GM15510 (cell line): ENCODE results near the gene CAMK2A.

Source experiments
- POLR2A ChIP-seq: IDR thresholded peaks from 3 replicates; pipeline ENCODE4 v1.6.1; 2011; ENCODE audit warnings: borderline replicate concordance; ENCODE audit not compliant: insufficient read length; ENCODE audit errors: extremely low read depth

CAMK2A gene

DNA sequence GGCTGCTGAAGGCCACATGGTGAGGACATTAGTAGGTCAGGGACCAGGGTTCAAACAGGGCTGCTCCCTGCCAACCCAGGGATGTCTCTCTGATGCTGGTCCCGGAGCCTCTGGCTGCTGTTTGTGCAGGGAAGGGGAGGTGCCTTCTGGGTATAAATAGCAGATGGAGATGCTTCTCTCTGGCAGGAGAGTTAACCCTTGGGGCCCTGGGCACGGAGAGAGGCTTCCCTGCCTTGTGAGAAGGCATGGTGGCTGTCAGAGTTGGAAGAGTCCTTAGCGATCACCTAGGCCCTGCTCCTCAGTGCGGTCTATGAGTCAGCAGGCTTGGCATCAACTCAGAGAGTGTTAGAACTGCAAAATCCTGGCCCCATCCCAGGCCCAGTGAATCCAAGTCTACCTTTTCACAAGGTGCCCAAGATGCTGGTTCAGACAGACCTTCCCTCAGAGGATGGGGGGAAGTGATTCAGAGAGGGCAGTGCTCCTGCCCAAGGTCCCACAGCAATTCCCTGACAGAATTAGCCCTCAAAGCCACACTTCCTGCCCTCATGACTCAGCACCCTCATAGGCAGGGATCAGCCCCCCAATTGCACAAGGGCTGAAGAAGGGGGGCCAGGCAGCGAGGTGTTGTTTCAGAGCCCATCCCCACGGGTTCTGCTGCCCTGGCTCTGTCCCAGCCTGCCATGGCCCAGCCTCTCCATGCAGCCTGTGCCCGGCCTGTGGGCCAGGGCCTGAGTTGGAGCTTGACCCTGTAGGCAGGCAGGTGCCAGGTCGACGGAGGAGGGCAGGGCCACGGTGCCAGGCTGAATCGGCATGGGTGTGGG, 25.6 kb downstream of the CAMK2A start:
- no peak for TF ChIP-seq POLR2A

DNA sequence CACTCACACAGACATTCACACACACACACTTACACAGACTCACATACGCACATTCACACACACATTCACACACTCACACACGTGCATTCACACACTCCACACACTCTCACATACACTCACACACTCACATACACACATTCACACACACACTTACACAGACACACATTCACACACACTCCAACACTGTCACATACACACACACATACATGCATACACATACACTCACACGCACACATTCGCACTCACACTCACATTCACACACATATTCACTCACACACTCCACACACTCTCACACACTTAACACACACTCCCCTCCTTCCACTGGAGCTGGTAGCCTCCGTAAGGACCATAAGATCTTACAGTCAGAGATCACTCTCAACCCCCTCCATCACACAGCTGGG, 26.2 kb downstream of the CAMK2A start:
- no peak for TF ChIP-seq POLR2A

DNA sequence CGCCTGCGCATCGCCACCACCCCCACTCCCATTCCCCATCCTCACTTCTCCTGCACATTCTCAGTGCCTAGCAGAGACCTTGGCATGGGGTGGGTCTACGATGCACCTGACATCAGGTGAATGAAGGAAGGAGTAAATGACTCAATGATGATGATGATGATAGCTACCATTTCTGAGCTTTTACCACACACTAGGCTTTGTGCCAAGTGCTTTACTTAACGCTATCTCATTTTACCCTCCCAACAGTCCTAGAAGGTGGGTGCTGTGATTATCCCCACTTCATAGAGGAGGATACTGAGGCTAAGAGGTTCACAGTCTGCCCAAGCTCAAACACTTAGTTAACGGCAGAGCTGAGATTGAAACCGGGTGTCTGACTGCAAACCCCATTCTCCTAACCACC, 27.1 kb downstream of the CAMK2A start:
- TF ChIP-seq POLR2A = no peak

DNA sequence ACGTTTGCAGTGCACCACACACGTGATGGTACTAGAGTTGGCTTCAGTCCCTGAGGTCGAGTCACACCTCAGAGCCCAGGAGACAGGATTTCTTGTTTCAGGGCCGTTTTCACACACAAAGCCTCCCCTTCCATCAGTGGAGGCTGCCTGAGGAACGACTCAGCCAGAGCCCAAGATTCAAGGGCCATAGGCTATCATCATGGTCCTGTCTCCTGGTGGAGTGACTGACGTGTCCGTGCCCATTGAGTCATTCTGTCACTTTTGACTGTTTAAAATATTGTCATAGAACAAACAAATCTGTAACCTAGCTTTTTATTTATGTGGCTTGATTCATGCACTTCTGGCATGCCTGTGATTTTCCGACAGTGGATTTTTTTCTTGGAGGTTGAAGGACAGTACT, 28.3 kb downstream of the CAMK2A start:
- TF ChIP-seq POLR2A = no peak

DNA sequence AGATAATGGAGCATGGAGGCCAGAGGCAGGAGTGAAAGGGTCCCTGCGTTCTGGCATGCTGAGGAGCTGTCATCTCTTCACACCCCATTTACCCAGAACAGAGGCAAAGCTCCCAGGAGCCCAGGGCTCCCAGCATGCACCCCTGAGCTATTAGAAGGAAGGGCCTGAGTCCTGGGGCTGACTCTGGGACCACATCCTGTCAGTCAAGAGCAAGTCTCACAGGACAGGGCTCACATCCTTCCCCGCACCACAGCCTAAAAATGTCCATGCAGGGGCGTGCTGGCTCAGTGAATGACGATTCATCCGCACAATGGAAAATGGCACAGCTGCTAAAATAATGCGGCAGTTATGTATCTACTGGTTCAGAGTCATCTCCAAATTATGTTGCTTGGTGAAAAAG, 31.4 kb downstream of the CAMK2A start:
- no peak for TF ChIP-seq POLR2A

DNA sequence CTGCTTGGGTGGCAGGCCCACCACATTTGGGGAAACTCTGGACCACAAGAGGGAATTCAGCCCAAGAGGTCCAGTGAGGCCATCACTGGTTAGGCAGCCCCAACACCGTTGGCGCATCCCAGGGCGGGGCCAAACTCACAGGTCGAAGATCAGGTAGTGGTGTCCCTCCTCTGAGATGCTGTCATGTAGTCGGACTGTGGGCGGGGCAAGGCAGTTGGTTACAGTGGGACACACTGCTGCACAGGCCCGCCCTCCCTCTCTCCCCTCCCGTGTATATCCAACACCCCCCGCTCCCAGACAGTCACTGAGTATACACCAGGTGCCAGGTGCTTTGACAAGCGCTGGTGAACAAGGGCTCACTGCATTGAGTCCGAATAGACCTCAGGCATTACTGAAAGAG, 32.1 kb downstream of the CAMK2A start:
- TF ChIP-seq POLR2A = no peak

DNA sequence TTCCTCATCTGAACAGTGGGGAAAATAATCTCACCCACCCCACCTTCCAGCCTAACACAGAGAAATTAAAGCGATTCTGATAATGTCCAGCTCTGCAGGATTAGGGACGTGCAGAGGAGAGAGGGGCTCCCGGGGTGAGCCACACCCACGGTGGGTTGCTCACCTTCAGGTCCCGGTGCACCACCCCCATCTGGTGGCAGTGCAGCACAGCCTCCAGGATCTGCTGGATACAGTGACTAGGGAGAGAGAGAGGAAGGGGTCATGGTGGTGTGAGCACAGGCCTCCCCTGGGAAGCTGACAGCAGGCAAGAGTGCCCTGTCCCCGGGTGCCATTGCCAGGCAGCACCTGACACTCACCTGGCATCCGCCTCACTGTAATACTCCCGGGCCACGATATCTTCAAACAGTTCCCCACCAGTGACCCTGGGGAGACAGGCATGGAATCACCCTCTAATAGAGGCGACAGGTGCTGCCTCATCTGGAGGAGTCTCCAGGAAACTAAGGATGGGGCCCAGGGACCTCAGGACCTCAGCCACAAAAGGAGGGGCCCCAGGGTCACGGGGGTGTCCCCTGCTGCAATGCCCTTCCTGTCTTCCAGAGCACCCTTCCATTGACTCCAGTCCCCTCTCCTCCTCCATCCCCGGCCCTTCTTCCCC, 33.0 kb downstream of the CAMK2A start:
- no peak for TF ChIP-seq POLR2A

DNA sequence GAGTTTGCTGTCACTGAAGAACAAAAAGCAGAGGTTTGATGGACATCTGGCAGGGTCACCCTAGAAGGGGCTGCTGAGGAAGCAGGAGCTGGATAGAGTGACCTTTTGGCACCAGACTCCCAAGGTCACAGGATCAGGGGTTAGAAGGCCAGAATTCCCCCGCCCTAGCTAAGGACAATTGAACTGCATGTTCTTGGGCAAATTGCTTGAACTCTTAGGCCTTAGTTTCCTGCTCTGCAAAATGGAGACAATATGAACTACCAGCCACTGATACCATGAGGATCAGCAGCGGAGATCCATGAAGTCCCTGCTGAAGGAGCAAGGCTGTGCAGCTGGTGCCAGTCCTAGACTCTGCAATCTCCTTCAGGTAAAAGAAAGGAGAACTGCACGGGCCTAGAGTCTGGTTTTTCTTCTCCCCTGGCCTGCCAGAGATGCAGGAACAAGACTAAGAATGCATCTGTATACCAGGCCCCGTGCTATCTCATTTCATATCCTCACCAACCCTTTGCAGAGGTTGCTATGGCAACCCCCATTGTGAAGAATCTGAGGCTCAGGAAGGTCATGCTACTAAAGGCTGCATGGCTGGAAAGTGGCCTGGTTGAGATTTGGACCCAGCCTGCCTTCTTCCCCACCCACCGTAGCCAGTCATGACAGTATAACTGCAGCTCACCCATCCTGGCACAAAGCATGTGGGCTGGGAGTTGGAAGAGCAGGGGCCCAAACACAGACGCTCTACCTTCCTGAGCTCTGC, 33.7 kb downstream of the CAMK2A start:
- no peak for TF ChIP-seq POLR2A

DNA sequence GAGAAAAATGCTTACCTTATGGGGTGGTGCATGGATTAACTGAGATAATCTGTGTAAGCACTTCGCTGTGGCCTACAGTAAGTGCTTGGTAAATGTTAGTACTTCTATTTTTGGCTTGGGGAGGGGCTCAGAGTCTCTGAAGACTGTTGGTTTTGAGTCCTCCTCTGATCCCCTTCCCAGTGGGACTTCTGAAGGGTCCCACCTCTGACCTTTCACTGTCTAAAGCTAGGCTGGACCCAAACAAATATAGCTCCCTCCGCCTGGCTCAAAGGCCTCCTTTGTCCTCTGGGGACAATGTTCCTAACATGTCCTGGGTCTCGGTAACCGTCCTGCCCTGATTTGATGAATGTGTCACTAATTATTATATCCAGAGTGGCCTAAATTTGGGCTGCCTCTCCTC, 34.8 kb downstream of the CAMK2A start:
- no peak for TF ChIP-seq POLR2A

DNA sequence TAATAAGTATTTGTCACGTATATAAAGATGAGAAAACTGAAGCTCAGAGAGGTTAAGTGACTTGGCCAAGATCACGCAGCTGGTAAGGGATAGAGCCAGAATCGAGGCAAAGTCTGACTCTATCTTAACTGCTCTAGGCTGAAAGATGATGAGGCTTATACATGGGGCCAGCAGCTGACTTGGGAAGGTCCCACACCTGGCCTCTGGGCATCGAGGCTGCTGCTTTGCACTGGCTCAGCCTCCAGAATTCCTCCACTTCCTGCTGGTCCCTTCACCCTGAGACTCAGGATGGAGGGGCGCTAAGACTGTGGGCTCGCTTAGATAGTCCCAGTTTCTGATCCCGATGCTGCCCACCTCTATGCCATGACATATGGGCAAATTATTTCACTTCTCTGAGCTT, 35.2 kb downstream of the CAMK2A start:
- TF ChIP-seq POLR2A = no peak

DNA sequence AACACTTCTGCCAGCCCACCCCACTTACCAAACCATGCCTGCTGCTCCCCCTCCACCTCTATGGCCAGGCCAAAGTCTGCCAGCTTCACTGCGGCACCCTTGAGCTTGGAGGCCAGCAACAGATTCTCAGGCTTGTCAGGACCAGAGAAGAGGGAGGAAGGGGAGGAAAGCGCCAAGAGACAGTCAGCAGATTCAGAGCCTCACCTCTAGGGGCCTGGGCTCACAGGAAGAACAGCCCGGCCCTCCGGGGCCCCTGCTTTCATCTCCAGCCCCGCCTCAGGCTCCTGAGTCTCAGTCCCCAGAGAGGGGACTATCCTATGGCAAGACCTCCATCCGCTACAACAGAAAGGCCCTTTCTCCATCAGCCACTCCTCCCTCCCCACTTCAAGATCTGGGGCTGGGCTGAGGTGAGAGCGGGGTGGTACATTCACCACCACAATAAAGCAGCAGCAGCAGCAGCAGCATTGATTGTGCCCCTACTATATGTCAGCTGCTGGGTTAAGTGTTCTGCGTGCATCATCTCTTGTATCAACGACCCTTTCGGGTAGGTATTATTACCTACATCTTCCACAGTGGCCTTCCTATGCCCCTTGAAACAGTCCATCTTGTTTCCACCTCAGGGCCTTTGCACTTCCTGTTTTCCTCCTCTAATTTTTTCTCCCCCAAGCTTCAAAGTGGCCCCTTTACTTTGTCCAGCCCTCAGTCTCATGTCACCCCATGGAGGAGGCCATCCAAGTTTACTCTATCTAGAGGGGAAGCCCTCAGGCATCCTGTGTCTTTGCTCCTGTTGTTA, 36.0 kb downstream of the CAMK2A start:
- TF ChIP-seq POLR2A = no peak

DNA sequence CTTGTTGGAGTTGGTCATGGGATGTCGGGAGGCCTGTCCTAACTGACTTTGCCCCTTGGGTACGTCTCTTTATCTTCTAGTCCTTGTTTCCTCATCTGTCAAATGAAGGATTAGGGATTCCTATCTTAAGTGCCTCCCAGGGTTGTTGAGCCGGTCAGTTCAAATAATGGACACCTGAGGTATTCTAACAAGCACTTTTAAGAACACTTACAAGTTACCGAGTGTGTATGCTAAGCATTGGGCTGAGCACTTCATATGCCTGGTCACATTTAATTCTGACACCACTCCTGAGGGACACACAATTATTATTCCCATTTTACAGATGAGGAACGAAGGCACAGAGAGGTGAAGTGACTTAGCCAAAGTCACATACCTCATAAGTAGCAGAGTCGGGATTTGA, 37.1 kb downstream of the CAMK2A start:
- TF ChIP-seq POLR2A = no peak

DNA sequence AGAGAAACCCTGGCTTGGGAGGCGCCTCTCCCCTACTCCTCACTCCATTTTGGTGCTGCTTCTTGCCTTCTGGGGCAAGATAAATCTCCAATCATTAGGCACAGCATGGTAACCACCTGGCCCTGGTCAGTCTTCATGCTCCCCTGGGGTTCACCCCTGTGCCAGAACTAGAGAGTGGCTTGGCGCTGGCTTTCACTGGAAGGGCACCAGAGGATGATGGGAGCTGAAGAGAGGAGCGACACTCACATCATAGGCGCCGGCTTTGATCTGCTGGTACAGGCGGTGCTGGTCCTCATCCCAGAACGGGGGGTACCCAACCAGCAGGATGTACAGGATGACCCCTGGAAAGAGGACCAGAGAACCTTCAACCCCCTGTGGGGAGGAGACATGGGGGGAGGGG, 38.1 kb downstream of the CAMK2A start:
- no peak for TF ChIP-seq POLR2A

DNA sequence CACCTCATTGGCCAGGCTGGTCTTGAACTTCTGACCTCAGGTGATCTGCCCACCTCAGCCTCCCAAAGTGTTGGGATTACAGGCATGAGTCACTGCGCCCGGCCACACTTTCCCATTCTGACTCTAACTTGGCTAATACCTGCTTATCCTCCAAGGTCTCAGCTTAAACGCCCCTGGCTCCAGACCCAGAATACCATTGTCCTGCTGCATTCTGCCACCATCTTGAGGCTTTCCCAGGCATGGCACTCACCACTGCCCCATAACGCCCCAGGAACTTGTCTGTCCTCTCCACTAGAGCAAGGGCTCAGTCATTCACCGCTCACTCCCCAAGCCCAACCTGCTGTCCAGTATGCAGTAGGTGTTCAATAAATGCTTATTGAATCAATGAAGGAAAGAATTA, 39.8 kb downstream of the CAMK2A start:
- TF ChIP-seq POLR2A = no peak

DNA sequence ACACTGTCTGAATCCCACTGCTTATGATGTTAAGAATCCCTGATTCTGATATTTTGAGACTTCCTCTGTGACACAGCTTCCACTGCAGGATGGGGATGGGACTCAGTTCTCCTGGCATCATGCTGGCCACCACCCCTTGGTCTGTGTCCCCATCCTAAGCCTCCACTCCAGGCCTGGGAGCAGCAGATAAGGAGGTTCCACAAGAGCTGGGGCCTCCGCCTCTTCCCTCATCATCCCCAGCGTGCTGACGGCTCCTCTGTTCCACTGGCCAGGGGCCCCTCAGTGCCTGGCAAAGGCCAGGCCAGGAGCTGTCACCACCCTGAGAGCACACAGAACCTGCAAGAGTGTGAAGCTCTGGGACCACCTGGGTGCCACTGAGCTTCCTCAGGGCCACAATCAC, 40.6 kb downstream of the CAMK2A start:
- TF ChIP-seq POLR2A = no peak
